KMS-11 (cell line): ENCODE results near the gene FBXL7.

ENCODE experiments used
- H2AFZ ChIP-seq: fragments of 200-600 bp; sonication (generic); 2 replicates; pipeline ENCODE4 v1.6.1; 2016; ENCODE audit warnings: antibody characterized with exemption, mixed run types, low read depth
- H3K27ac ChIP-seq: fragments of 200-600 bp; sonication (generic); 2 replicates; pipeline ENCODE4 v1.6.1; 2016; ENCODE audit warnings: mild to moderate bottlenecking, mixed run types
- H3K27me3 ChIP-seq: fragments of 200-600 bp; sonication (generic); 2 replicates; pipeline ENCODE4 v1.6.1; 2017; ENCODE audit warnings: mild to moderate bottlenecking, low read depth, mixed run types, moderate library complexity; ENCODE audit not compliant: insufficient read depth
- H3K36me3 ChIP-seq: fragments of 200-600 bp; sonication (generic); 2 replicates; pipeline ENCODE4 v1.6.1; 2017; ENCODE audit warnings: mild to moderate bottlenecking, mixed run types; ENCODE audit not compliant: insufficient read depth
- H3K4me1 ChIP-seq: fragments of 200-600 bp; sonication (generic); 2 replicates; pipeline ENCODE4 v1.6.1; 2016; ENCODE audit warnings: mild to moderate bottlenecking, low read depth, mixed run types; ENCODE audit not compliant: poor library complexity, severe bottlenecking
- H3K4me2 ChIP-seq: fragments of 200-600 bp; sonication (generic); 2 replicates; pipeline ENCODE4 v1.7.0; 2016; ENCODE audit warnings: mild to moderate bottlenecking, mixed run types
- H3K4me3 ChIP-seq: fragments of 200-600 bp; sonication (generic); IDR thresholded peaks from 2 replicates; pipeline ENCODE4 v1.6.1; 2017; ENCODE audit warnings: low read depth, low read length, mixed read lengths; ENCODE audit not compliant: insufficient read depth
- H3K79me2 ChIP-seq: fragments of 200-600 bp; sonication (generic); 2 replicates; pipeline ENCODE4 v1.6.1; 2016; ENCODE audit warnings: low read depth, mixed run types; ENCODE audit not compliant: insufficient read depth
- H3K9ac ChIP-seq: fragments of 200-600 bp; sonication (generic); 2 replicates; pipeline ENCODE4 v1.6.1; 2016; ENCODE audit warnings: mild to moderate bottlenecking, mixed run types
- H4K20me1 ChIP-seq: fragments of 200-600 bp; sonication (generic); 2 replicates; pipeline ENCODE4 v1.6.1; 2016; ENCODE audit warnings: mild to moderate bottlenecking, mixed run types; ENCODE audit not compliant: insufficient read depth
- CTCF ChIP-seq: fragments of 200-600 bp; sonication (generic); conservative IDR thresholded peaks from 2 replicates; pipeline ENCODE4 v1.6.1; 2017; ENCODE audit warnings: low read depth, mild to moderate bottlenecking, antibody characterized with exemption, low read length, moderate library complexity, mixed read lengths

Gene FBXL7

GRCh38 chr5:15510092-15510491 lies 10.1 kb downstream of the FBXL7 start:
- H3K79me2 ChIP-seq, result peaks cover 49% of the 10 kb centered on the region; the same call in 1 of the 2 replicates
- H3K4me1 ChIP-seq, result peaks cover 3% of the 10 kb centered on the region
- TF ChIP-seq CTCF, result no peak
- no peak overlapping the region for H3K9ac ChIP-seq
- no peak overlapping the region for H3K4me3 ChIP-seq
- no peak overlapping the region for H3K27ac ChIP-seq
- no peaks in the 10 kb centered on the region for H3K36me3 ChIP-seq
- no peaks in the 10 kb centered on the region for H4K20me1 ChIP-seq
- no peak overlapping the region for H3K4me2 ChIP-seq
- no peak overlapping the region for H2AFZ ChIP-seq
- H3K27me3 ChIP-seq, result no peaks in the 10 kb centered on the region

- Histone ChIP-seq H2AFZ (no peak overlapping the region), H4K20me1 (no peaks in the 10 kb centered on the region), H3K27ac (no peak overlapping the region), H3K27me3 (no peaks in the 10 kb centered on the region), H3K4me2 (no peak overlapping the region), H3K4me1 (no peaks in the 10 kb centered on the region), H3K9ac (no peak overlapping the region), H3K36me3 (no peaks in the 10 kb centered on the region), H3K4me3 (no peak overlapping the region), H3K79me2 (peaks cover 42% of the 10 kb centered on the region; the same call in 1 of the 2 replicates)
- TF ChIP-seq CTCF, result no peak
Measured at GRCh38 chr5:15510831-15511230, 10.9 kb downstream of the FBXL7 start.

GRCh38 chr5:15513431-15513830 lies 13.5 kb downstream of the FBXL7 start:
- H3K79me2 ChIP-seq, result peaks cover 37% of the 10 kb centered on the region; the same call in 1 of the 2 replicates
- no peaks in the 10 kb centered on the region for H3K36me3 ChIP-seq
- no peaks in the 10 kb centered on the region for H4K20me1 ChIP-seq
- H3K4me2 ChIP-seq, result no peak overlapping the region
- no peak for TF ChIP-seq CTCF
- H3K27me3 ChIP-seq, result no peaks in the 10 kb centered on the region
- no peak overlapping the region for H3K4me3 ChIP-seq
- peaks cover 8% of the 10 kb centered on the region for H3K4me1 ChIP-seq
- no peak overlapping the region for H3K9ac ChIP-seq
- no peak overlapping the region for H2AFZ ChIP-seq
- no peak overlapping the region for H3K27ac ChIP-seq

- Histone ChIP-seq H3K36me3 (no peaks in the 10 kb centered on the region), H3K27me3 (no peaks in the 10 kb centered on the region), H3K79me2 (peaks cover 41% of the 10 kb centered on the region; the same call in 1 of the 2 replicates), H3K4me1 (peaks cover 8% of the 10 kb centered on the region), H3K4me2 (no peak overlapping the region), H2AFZ (no peak overlapping the region), H3K9ac (no peak overlapping the region), H4K20me1 (no peaks in the 10 kb centered on the region), H3K27ac (no peak overlapping the region), H3K4me3 (no peak overlapping the region)
- no peak for TF ChIP-seq CTCF
Measured at GRCh38 chr5:15513911-15514310, 13.9 kb downstream of the FBXL7 start.

GRCh38 chr5:15515229-15515628 lies 15.2 kb downstream of the FBXL7 start:
- Histone ChIP-seq H3K27me3 (no peaks in the 10 kb centered on the region), H3K79me2 (peaks cover 41% of the 10 kb centered on the region; the same call in 1 of the 2 replicates), H2AFZ (no peak overlapping the region), H3K9ac (no peak overlapping the region), H3K4me3 (no peak overlapping the region), H3K4me2 (no peak overlapping the region), H4K20me1 (no peaks in the 10 kb centered on the region), H3K27ac (no peak overlapping the region), H3K4me1 (peaks cover 20% of the 10 kb centered on the region), H3K36me3 (no peaks in the 10 kb centered on the region)
- no peak for TF ChIP-seq CTCF
